ENCODE data around the gene SNRNP40. TPM values are rescaled to one million over a fixed set of nuclear protein-coding genes. Genes with fewer than 3 reads are reported as not detected.
"Not testable (repeated sequence)": the region's sequence is repeated elsewhere in the genome, so short reads cannot be mapped to it uniquely, and the experiment has no call there.

Gene SNRNP40
- total and polyA plus RNA-seq, 8 donors = 33.9 to 78.6 (median 67.5) TPM

DNA sequence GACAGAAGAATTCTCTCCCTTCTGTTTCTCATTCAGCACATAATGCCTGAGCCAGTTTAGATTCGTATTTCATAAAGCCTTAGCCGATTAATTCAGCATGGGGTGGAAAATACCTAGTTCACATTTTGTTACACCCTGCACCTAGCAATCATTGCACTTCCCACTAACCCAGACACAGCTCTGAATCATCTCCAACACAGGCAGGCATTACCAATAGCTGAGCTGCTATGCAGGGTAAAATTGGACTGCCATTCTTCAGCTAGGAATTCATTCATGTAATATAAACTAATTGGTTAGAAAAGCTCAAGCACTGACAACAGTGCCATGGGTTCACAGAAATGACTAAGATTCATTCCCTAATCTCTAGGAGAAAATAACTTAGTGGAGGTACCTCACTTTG lies 30.0 kb downstream of the SNRNP40 start:
- ATAC-seq (no peak), DNase-seq (no peak)
- no peak for TF ChIP-seq CTCF (IDR thresholded peaks at IDR 0.05)
- Histone ChIP-seq H3K9me3 (no peaks in the 10 kb centered on the region), H3K4me3 (no peak overlapping the region), H3K27ac (no peak overlapping the region), H3K4me1 (no peaks in the 10 kb centered on the region), H3K27me3 (no peaks in the 10 kb centered on the region), H3K36me3 (peaks cover 0 to 100% of the 10 kb centered on the region in 2 donors)
- intact Hi-C loops (cut with DNase I) = no loop called here

GRCh38 chr1:31264790-31265386 lies 31.7 kb downstream of the SNRNP40 start:
- no peaks in the 10 kb centered on the region for H3K9me3 ChIP-seq
- no peak overlapping the region for H3K4me3 ChIP-seq
- DNase-seq = no peak
- H3K36me3 ChIP-seq = peaks cover 0 to 100% of the 10 kb centered on the region in 2 donors
- no peak for TF ChIP-seq CTCF (IDR thresholded peaks at IDR 0.05)
- H3K27me3 ChIP-seq = no peaks in the 10 kb centered on the region
- intact Hi-C loops (cut with DNase I) = no loop called here
- ATAC-seq = no peak
- no peak overlapping the region for H3K27ac ChIP-seq
- H3K4me1 ChIP-seq = no peaks in the 10 kb centered on the region

DNA sequence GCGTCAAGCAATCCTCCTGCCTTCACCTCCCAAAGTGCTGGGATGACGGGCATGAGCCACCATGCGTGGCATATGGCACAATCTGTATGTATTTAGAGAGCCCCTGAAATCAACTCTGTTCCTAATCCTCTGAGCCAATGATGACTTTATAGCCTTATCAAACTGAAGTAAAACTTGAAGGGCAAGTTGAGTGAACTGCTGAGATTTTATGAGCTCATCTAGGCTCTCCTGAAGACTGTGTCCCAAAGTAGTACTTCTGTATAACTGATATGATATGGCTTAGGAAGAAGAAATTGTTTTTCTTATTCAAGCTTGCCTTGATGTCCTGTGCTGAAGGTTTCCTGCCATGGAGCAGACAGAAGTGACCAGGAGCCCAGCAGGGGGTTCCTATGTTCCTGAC lies 33.2 kb downstream of the SNRNP40 start:
- Histone ChIP-seq H3K27ac (no peak overlapping the region), H3K36me3 (peaks cover 0 to 100% of the 10 kb centered on the region in 2 donors), H3K27me3 (no peaks in the 10 kb centered on the region), H3K9me3 (no peaks in the 10 kb centered on the region), H3K4me1 (no peaks in the 10 kb centered on the region), H3K4me3 (no peak overlapping the region)
- no peak for ATAC-seq
- TF ChIP-seq CTCF (IDR thresholded peaks at IDR 0.05) = no peak
- intact Hi-C loops (cut with DNase I) = no loop called here
- DNase-seq = no peak

DNA sequence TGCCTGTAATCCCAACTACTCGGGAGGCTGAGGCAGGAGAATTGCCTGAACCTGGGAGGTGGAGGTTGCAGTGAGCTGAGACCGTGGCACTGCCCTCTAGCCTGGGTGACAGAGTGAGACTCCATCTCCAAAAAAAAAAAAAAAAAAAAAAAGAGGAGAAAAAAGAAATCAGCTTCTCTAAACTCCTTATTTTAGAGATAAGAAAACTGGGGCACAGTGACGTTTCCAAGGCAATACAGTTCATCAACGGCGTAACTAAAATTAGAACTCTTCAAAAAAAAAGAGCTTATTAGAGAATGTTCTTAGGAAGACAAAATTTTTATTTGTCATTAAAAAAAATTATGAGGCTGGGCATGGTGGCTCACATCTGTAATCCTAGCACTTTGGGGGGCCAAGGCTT lies 34.2 kb downstream of the SNRNP40 start:
- H3K9me3 ChIP-seq; DNase-seq; H3K4me3 ChIP-seq; H3K4me1 ChIP-seq; H3K27ac ChIP-seq; ATAC-seq; intact Hi-C loops (cut with DNase I); H3K27me3 ChIP-seq: not testable (repeated sequence)
- H3K36me3 ChIP-seq = peaks cover 0 to 100% of the 10 kb centered on the region in 2 donors

- Histone ChIP-seq H3K36me3 (peaks cover 0 to 100% of the 10 kb centered on the region in 2 donors), H3K9me3 (no peaks in the 10 kb centered on the region), H3K27me3 (no peaks in the 10 kb centered on the region), H3K27ac (no peak overlapping the region), H3K4me3 (no peak overlapping the region), H3K4me1 (no peaks in the 10 kb centered on the region)
- DNase-seq (no peak), ATAC-seq (no peak)
- TF ChIP-seq CTCF (IDR thresholded peaks at IDR 0.05) = no peak
- intact Hi-C loops (cut with DNase I) = no loop called here
These were observed 34.7 kb downstream of the SNRNP40 start for GRCh38 chr1:31261916-31262315.

- intact Hi-C loops (cut with DNase I) = no loop called here
- peaks cover 0 to 85% of the 10 kb centered on the region in 2 donors for H3K36me3 ChIP-seq
- ATAC-seq = no peak
- TF ChIP-seq CTCF (IDR thresholded peaks at IDR 0.05) = no peak
- no peaks in the 10 kb centered on the region for H3K9me3 ChIP-seq
- no peaks in the 10 kb centered on the region for H3K27me3 ChIP-seq
- no peaks in the 10 kb centered on the region for H3K4me1 ChIP-seq
- H3K4me3 ChIP-seq = no peak overlapping the region
- no peak for DNase-seq
- no peak overlapping the region for H3K27ac ChIP-seq
These were observed 36.8 kb downstream of the SNRNP40 start for GRCh38 chr1:31259746-31260145.
